Fibroblast of lung (primary cell): ENCODE results near the gene SV2A. TPM values are rescaled to one million over a fixed set of nuclear protein-coding genes. Genes with fewer than 3 reads are reported as not detected.
A peak's percentile ranks its signal among the peaks of the same experiment; 100 is the strongest.
"Not testable (repeated sequence)": the region's sequence is repeated elsewhere in the genome, so short reads cannot be mapped to it uniquely, and the experiment has no call there.

Experiments
- DNase-seq, 2 donors: peaks; one replicate each; pipeline versions ENCODE4 v3.0.0 to v3.0.0-alpha.2; 2010; ENCODE audit warnings: low read depth in 2 of 2
- H2AFZ ChIP-seq: 2 replicates; pipeline ENCODE4 v1.5.1; 2012; ENCODE audit warnings: low read length, control low read depth, inconsistent platforms
- H3K27ac ChIP-seq: 2 replicates; pipeline ENCODE4 v1.5.1; 2011; ENCODE audit warnings: low read length, control low read depth; ENCODE audit not compliant: insufficient read depth
- H3K27me3 ChIP-seq: 2 replicates; pipeline ENCODE4 v1.5.1; 2011; ENCODE audit warnings: mild to moderate bottlenecking, low read length; ENCODE audit not compliant: control insufficient read depth, insufficient read depth
- H3K36me3 ChIP-seq: 2 replicates; pipeline ENCODE4 v1.5.1; 2011; ENCODE audit warnings: low read length; ENCODE audit not compliant: control insufficient read depth, insufficient read depth
- H3K4me1 ChIP-seq: 2 replicates; pipeline ENCODE4 v1.5.1; 2011; ENCODE audit warnings: low read length; ENCODE audit not compliant: control insufficient read depth, insufficient read depth; ENCODE audit errors: extremely low read depth
- H3K4me2 ChIP-seq: 2 replicates; pipeline ENCODE4 v1.5.1; 2011; ENCODE audit warnings: low read length, control low read depth; ENCODE audit not compliant: insufficient read depth; ENCODE audit errors: extremely low read depth
- H3K4me3 ChIP-seq, 4 experiments: fragments of 200-600 bp in 1 of 4; sonication (generic) in 1 of 4; replicated peaks in 1 of 4; 2 replicates each; pipeline ENCODE4 v1.5.1; 2011 to 2016; ENCODE audit warnings: low read length in 4 of 4, low read depth in 3 of 4, mild to moderate bottlenecking in 3 of 4, control low read depth in 2 of 4, inconsistent platforms in 1 of 4, mixed read lengths in 1 of 4; ENCODE audit not compliant: insufficient read depth in 1 of 4; ENCODE audit errors: control extremely low read depth in 1 of 4
- H3K79me2 ChIP-seq: 2 replicates; pipeline ENCODE4 v1.5.1; 2012; ENCODE audit warnings: mild to moderate bottlenecking, low read length, inconsistent platforms; ENCODE audit not compliant: control insufficient read depth, insufficient read depth
- H3K9ac ChIP-seq: 2 replicates; pipeline ENCODE4 v1.5.1; 2011; ENCODE audit warnings: mild to moderate bottlenecking, low read length, control low read depth; ENCODE audit not compliant: insufficient read depth
- H3K9me3 ChIP-seq: 2 replicates; pipeline ENCODE4 v1.5.1; 2012; ENCODE audit warnings: low read depth, low read length; ENCODE audit not compliant: control insufficient read depth, insufficient read depth
- H4K20me1 ChIP-seq: 2 replicates; pipeline ENCODE4 v1.5.1; 2011; ENCODE audit warnings: low read length; ENCODE audit not compliant: control insufficient read depth, insufficient read depth; ENCODE audit errors: extremely low read depth
- CTCF ChIP-seq, 2 donors: IDR thresholded peaks in 1 of 2; conservative IDR thresholded peaks in 1 of 2; 1 replicate in 1 of 2; 2 replicates in 1 of 2; pipeline ENCODE4 v1.5.1; 2011 to 2012; ENCODE audit warnings: low read length in 2 of 2, control low read depth in 1 of 2, inconsistent platforms in 1 of 2, low read depth in 1 of 2, mild to moderate bottlenecking in 1 of 2
- EZH2 ChIP-seq: IDR thresholded peaks from 2 replicates; pipeline ENCODE4 v1.5.1; 2012; ENCODE audit warnings: low read length, control low read depth, mild to moderate bottlenecking; ENCODE audit errors: missing control alignments
- polyA plus RNA-seq, 2 donors: library from polyadenylated mRNA; depleted of rRNA in 1 of 2; stranded (reverse) in 1 of 2; unstranded in 1 of 2; fragments of >200 nt; gene quantifications; 2 replicates each; pipeline ENCODE4 v1.2.1, GENCODE V29; 2011 to 2012; ENCODE audit warnings: missing spikeins in 1 of 2
- total RNA-seq: library from RNA; depleted of rRNA; stranded (reverse); fragments of >200 nt; gene quantifications from 2 replicates; pipeline ENCODE4 v1.2.1, GENCODE V29; 2014

Gene SV2A
- total and polyA plus RNA-seq, 2 donors (not counting 1 experiment from before 2014, with no cell fraction given) = 35.8 to 39.6 TPM

GRCh38 chr1:149887456-149888246 lies 30.0 kb downstream of the SV2A start:
- H3K4me1 ChIP-seq = peaks cover 5% of the 10 kb centered on the region
- peak overlapping the region; percentile 98 for H3K27ac ChIP-seq
- peak overlapping the region; percentile 96 for H3K4me2 ChIP-seq
- H2AFZ ChIP-seq = no peak overlapping the region
- peak overlapping the region; percentile 39 to 80 (median 74) for H3K4me3 ChIP-seq
- H4K20me1 ChIP-seq = no peaks in the 10 kb centered on the region
- H3K9me3 ChIP-seq = no peaks in the 10 kb centered on the region
- no peak for TF ChIP-seq EZH2
- TF ChIP-seq CTCF (conservative IDR thresholded peaks at IDR 0.05 in 1 of 2, IDR thresholded peaks at IDR 0.05 in 1 of 2; ENCODE audit: low read depth in 1 of 2, low read length in 2 of 2) = no peak
- peak overlapping the region; percentile 84 for H3K9ac ChIP-seq
- H3K27me3 ChIP-seq = no peaks in the 10 kb centered on the region
- DNase-seq = peak; percentile 99
- H3K36me3 ChIP-seq = no peaks in the 10 kb centered on the region
- H3K79me2 ChIP-seq = peaks cover 3% of the 10 kb centered on the region

- not testable (repeated sequence) for H3K4me1 ChIP-seq, H3K9me3 ChIP-seq, H3K27me3 ChIP-seq, H2AFZ ChIP-seq, H4K20me1 ChIP-seq, H3K36me3 ChIP-seq, DNase-seq, H3K79me2 ChIP-seq
- Histone ChIP-seq H3K4me2 (peak overlapping the region; percentile 96), H3K27ac (peak overlapping the region; percentile 98), H3K4me3 (peak overlapping the region; percentile 39 to 80 (median 74)), H3K9ac (peak overlapping the region; percentile 84)
Observed at GRCh38 chr1:149887196-149887455, 30.5 kb downstream of the SV2A start.

GRCh38 chr1:149886396-149887195 lies 31.0 kb downstream of the SV2A start:
- peak overlapping the region; percentile 84 for H3K9ac ChIP-seq
- no peaks in the 10 kb centered on the region for H3K9me3 ChIP-seq
- H3K4me3 ChIP-seq = peak overlapping the region; percentile 69 to 80 (median 74)
- H3K27ac ChIP-seq = peak overlapping the region; percentile 98
- H4K20me1 ChIP-seq = no peaks in the 10 kb centered on the region
- peak; percentile 99 to 100 for DNase-seq
- peaks cover 5% of the 10 kb centered on the region for H3K4me1 ChIP-seq
- H3K27me3 ChIP-seq = no peaks in the 10 kb centered on the region
- H3K4me2 ChIP-seq = peak overlapping the region; percentile 96
- H3K79me2 ChIP-seq = peaks cover 3% of the 10 kb centered on the region
- no peaks in the 10 kb centered on the region for H3K36me3 ChIP-seq
- no peak overlapping the region for H2AFZ ChIP-seq
- no peak for TF ChIP-seq EZH2
- no peak for TF ChIP-seq CTCF (conservative IDR thresholded peaks at IDR 0.05 in 1 of 2, IDR thresholded peaks at IDR 0.05 in 1 of 2; ENCODE audit: low read depth in 1 of 2, low read length in 2 of 2)

GRCh38 chr1:149886121-149886395 lies 31.6 kb downstream of the SV2A start:
- not testable (repeated sequence) for H3K27me3 ChIP-seq, H3K36me3 ChIP-seq, H2AFZ ChIP-seq, H4K20me1 ChIP-seq, H3K9me3 ChIP-seq, H3K79me2 ChIP-seq, H3K4me1 ChIP-seq
- Histone ChIP-seq H3K4me3 (peak overlapping the region; percentile 66 to 80 (median 73)), H3K27ac (peak overlapping the region; percentile 98), H3K9ac (peak overlapping the region; percentile 79), H3K4me2 (peak overlapping the region; percentile 98)
- peak; percentile 44 to 47 for DNase-seq
